OCI-LY3 (cell line): ENCODE measurements around the gene COPRS.

ENCODE experiments used
- H2AFZ ChIP-seq: fragments of 200-600, 300-600 bp; shearing (Covaris generic); 2 replicates; pipeline ENCODE4 v1.6.0; 2014; ENCODE audit warnings: antibody characterized with exemption, low read depth, low read length
- H3K27ac ChIP-seq: fragments of 200-600, 300-600 bp; sonication (generic); 2 replicates; pipeline ENCODE4 v1.5.1; 2014; ENCODE audit warnings: mild to moderate bottlenecking, low read length, moderate library complexity, mixed read lengths
- H3K27me3 ChIP-seq: fragments of 200-600, 300-600 bp; sonication (generic); 2 replicates; pipeline ENCODE4 v1.6.1; 2014; ENCODE audit warnings: low read depth, low read length, mixed read lengths
- H3K36me3 ChIP-seq: fragments of 200-600, 300-600 bp; sonication (generic); replicated peaks from 2 replicates; pipeline ENCODE3; 2014; ENCODE audit warnings: low read depth, low read length, mixed read lengths
- H3K4me1 ChIP-seq: fragments of 300-600, 200-600 bp; sonication (generic); 2 replicates; pipeline ENCODE4 v1.6.1; 2014; ENCODE audit warnings: low read length, mixed read lengths
- H3K4me2 ChIP-seq: fragments of 200-600, 300-600 bp; sonication (generic); 2 replicates; pipeline ENCODE4 v1.6.1; 2014; ENCODE audit warnings: low read length, mixed read lengths
- H3K4me3 ChIP-seq: fragments of 300-600, 200-600 bp; sonication (generic); 2 replicates; pipeline ENCODE4 v1.5.1; 2014; ENCODE audit warnings: antibody characterized with exemption, mild to moderate bottlenecking, low read length, moderate library complexity
- H3K79me2 ChIP-seq: fragments of 300-600, 200-600 bp; shearing (Covaris generic); 2 replicates; pipeline ENCODE4 v1.6.1; 2014; ENCODE audit warnings: mild to moderate bottlenecking, low read length, mixed read lengths
- H3K9ac ChIP-seq: fragments of 300-600, 200-600 bp; shearing (Covaris generic); 2 replicates; pipeline ENCODE4 v1.6.0; 2014; ENCODE audit warnings: mild to moderate bottlenecking, low read length, moderate library complexity
- H3K9me3 ChIP-seq: fragments of 200-600, 300-600 bp; shearing (Covaris generic); 2 replicates; pipeline ENCODE4 v1.6.1; 2014; ENCODE audit warnings: low read length, mixed read lengths; ENCODE audit not compliant: insufficient read depth
- H4K20me1 ChIP-seq: fragments of 200-600, 300-600 bp; sonication (generic); 2 replicates; pipeline ENCODE4 v1.6.1; 2016; ENCODE audit warnings: low read length, mixed read lengths; ENCODE audit not compliant: insufficient read depth
- EZH2phosphoT487 ChIP-seq: fragments of 200-600 bp; shearing (Covaris generic); IDR thresholded peaks from 2 replicates; pipeline ENCODE4 v1.6.1; 2018; ENCODE audit warnings: antibody characterized with exemption, mixed run types, low read depth
- TF ChIP-seq, protein P1 (sequence below): fragments of 200-600, 300-600 bp; sonication (generic); IDR thresholded peaks from 2 replicates; pipeline ENCODE4 v1.5.1; 2014; ENCODE audit warnings: antibody characterized with exemption, low read length, low read depth

The COPRS gene

DNA sequence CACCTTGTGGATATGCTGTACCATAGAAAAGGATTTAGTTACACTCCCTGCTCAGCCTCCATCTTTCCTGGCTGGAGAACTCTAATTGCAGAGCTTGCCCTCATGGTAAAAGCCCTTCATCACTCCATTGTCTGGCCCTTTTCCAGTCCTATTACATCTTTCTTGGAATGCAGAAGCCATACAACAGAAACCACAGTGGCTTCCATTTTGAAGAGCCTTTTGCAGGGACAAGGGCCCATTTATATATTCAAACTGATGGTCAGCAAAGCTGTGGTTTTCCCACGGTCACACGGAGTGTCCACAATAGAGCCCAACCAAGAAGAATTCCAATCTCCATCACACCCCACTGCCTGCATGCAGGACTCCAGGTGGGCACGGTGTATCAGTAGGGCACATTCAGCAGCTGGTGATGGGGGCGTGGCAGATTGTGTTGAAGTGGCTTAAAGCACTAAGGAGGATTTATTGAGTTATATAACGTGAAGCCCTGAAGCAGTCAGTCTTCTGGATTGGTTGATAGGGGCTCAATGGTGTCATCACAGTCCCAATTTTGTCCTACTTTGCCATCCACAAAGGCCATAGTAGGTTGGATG is 20.3 kb downstream of the COPRS start:
- no peaks in the 10 kb centered on the region for H3K36me3 ChIP-seq
- no peak overlapping the region for H3K4me2 ChIP-seq
- H3K27ac ChIP-seq, result no peak overlapping the region
- no peaks in the 10 kb centered on the region for H3K79me2 ChIP-seq
- H2AFZ ChIP-seq, result no peak overlapping the region
- H3K9ac ChIP-seq, result no peak overlapping the region
- no peak overlapping the region for H3K4me3 ChIP-seq
- no peaks in the 10 kb centered on the region for H3K27me3 ChIP-seq
- no peaks in the 10 kb centered on the region for H3K9me3 ChIP-seq
- peaks cover 41% of the 10 kb centered on the region for H3K4me1 ChIP-seq
- TF ChIP-seq, protein P1, sequence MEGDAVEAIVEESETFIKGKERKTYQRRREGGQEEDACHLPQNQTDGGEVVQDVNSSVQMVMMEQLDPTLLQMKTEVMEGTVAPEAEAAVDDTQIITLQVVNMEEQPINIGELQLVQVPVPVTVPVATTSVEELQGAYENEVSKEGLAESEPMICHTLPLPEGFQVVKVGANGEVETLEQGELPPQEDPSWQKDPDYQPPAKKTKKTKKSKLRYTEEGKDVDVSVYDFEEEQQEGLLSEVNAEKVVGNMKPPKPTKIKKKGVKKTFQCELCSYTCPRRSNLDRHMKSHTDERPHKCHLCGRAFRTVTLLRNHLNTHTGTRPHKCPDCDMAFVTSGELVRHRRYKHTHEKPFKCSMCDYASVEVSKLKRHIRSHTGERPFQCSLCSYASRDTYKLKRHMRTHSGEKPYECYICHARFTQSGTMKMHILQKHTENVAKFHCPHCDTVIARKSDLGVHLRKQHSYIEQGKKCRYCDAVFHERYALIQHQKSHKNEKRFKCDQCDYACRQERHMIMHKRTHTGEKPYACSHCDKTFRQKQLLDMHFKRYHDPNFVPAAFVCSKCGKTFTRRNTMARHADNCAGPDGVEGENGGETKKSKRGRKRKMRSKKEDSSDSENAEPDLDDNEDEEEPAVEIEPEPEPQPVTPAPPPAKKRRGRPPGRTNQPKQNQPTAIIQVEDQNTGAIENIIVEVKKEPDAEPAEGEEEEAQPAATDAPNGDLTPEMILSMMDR, result no peak
- TF ChIP-seq EZH2phosphoT487, result no peak
- no peaks in the 10 kb centered on the region for H4K20me1 ChIP-seq

DNA sequence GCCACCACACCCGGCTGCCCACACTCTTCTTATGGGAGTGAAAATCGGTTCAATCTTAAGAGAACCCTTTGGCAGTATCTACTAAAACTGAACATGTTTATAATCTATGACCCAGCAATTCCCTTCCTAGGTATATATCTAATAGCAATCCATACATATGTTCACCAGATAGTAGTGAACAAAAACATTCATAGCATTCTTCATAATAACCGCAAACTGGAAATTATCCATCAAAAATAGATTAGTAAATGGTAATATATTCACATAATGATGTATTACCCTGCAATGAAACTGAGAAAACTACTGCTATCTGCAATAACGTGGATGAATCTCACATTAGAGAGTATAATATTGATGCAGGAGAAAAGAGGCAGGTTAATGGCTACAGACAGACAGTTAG is 23.1 kb downstream of the COPRS start:
- H3K79me2 ChIP-seq, result no peaks in the 10 kb centered on the region
- no peak overlapping the region for H3K27ac ChIP-seq
- no peak overlapping the region for H3K9ac ChIP-seq
- no peak overlapping the region for H2AFZ ChIP-seq
- no peak overlapping the region for H3K4me3 ChIP-seq
- TF ChIP-seq EZH2phosphoT487, result no peak
- TF ChIP-seq, protein P1, result no peak
- H3K4me1 ChIP-seq, result peaks cover 22% of the 10 kb centered on the region
- no peaks in the 10 kb centered on the region for H3K9me3 ChIP-seq
- no peaks in the 10 kb centered on the region for H3K27me3 ChIP-seq
- no peaks in the 10 kb centered on the region for H4K20me1 ChIP-seq
- no peak overlapping the region for H3K4me2 ChIP-seq
- H3K36me3 ChIP-seq, result no peaks in the 10 kb centered on the region

DNA sequence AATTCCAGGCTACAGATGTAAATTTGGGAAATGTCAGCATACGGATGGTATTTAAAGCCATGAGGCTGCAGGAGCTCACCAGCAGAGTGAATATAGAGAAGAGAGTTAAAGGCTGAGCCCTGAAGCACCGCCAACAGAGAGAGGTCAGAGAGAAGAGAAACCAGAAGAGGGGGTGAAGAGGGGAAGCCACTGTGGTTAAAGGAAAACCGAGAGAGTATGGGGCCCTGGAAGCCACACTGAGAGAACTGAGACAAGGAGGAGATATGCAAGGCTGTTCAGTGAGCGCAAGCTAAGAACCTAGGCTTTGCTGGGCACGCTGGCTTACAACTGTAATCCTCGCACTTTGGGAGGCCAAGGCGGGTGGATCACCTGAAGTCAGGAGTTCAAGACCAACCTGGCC is 24.6 kb downstream of the COPRS start:
- Histone ChIP-seq H3K9ac (peak overlapping the region; percentile 26; the same call in 1 of the 2 replicates), H3K79me2 (no peaks in the 10 kb centered on the region), H3K4me2 (peak overlapping the region; percentile 68), H2AFZ (no peak overlapping the region), H3K27ac (peak overlapping the region; percentile 63), H3K9me3 (no peaks in the 10 kb centered on the region), H3K4me3 (peak overlapping the region; percentile 20; the same call in 1 of the 2 replicates), H3K4me1 (peaks cover 20% of the 10 kb centered on the region), H4K20me1 (no peaks in the 10 kb centered on the region), H3K36me3 (no peaks in the 10 kb centered on the region), H3K27me3 (no peaks in the 10 kb centered on the region)
- no peak for TF ChIP-seq EZH2phosphoT487
- TF ChIP-seq, protein P1, result no peak

DNA sequence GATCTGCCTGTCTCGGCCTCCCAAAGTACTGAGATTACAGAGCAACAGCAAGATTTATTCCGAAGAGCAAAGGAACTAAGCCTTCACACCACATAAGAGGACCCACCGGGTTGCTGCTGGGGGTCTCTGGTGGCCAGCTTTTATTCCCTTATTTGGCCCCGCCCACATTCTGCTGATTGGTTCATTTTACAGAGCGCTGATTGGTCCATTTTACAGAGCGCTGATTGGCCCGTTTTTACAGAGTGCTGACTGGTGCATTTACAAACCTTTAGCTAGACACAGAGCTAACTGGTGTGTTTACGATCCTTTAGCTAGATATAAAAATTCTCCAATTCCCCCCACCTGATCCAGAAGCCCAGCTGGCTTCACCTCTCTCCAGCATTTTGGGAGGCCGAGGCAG is 26.3 kb downstream of the COPRS start:
- no peaks in the 10 kb centered on the region for H3K27me3 ChIP-seq
- H4K20me1 ChIP-seq, result no peaks in the 10 kb centered on the region
- H3K9ac ChIP-seq, result no peak overlapping the region
- peaks cover 16% of the 10 kb centered on the region for H3K4me1 ChIP-seq
- H3K9me3 ChIP-seq, result no peaks in the 10 kb centered on the region
- no peaks in the 10 kb centered on the region for H3K36me3 ChIP-seq
- H3K4me2 ChIP-seq, result no peak overlapping the region
- no peak overlapping the region for H3K4me3 ChIP-seq
- no peaks in the 10 kb centered on the region for H3K79me2 ChIP-seq
- H3K27ac ChIP-seq, result no peak overlapping the region
- no peak overlapping the region for H2AFZ ChIP-seq
- TF ChIP-seq, protein P1, result no peak
- no peak for TF ChIP-seq EZH2phosphoT487
